Myocyte (in vitro differentiated cells): ENCODE results near the gene EBLN2. TPM values are rescaled to one million over a fixed set of nuclear protein-coding genes. Genes with fewer than 3 reads are reported as not detected.
"Not testable (repeated sequence)": the region's sequence is repeated elsewhere in the genome, so short reads cannot be mapped to it uniquely, and the experiment has no call there.

ENCODE experiments used
- DNase-seq: peaks from one replicate; pipeline ENCODE4 v3.0.0-alpha.2; 2012; ENCODE audit warnings: low read depth
- total RNA-seq: library from RNA; depleted of rRNA; stranded (reverse); fragments of >200 nt; gene quantifications from 2 replicates; pipeline ENCODE4 v1.2.3, GENCODE V29; 2014

The EBLN2 gene
- total RNA-seq, 1 donor from 2014 or later: 3.4 TPM

DNA sequence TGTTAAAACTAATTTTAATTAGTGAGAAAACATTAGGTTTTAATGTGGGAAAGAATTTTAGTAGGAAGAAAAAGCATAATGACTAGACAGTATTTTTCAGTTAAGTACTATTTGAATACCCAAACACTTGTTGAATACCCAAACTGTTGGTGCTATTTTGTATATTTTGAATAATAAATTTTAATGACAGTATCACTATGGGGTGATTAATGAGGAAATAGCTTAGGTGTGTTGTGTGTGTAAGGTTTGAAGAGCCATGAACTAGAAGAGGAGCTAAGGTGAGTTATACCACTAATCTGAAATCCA lies 4.7 kb upstream of the EBLN2 start:
- no peak for DNase-seq

DNA sequence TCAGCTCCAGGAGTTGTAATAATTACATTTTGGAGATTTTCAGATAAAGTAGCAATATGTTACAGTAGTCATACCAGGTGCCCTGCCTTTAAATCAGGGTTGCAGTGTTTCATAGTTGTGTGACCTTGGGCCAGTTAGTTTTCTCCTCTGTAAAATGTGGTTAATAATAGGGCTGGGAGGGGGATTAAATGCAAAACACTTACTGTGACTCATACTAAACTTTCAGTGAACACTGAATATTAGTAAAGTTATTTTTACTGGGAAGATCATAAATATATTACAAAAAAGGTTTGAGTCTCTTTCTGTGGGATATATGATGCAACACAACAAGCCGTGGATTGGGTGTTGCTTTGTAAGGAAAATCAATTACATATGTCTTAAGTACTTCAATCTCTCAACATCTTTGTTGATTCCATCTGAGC lies 1.1 kb upstream of the EBLN2 start:
- no peak for DNase-seq

DNA sequence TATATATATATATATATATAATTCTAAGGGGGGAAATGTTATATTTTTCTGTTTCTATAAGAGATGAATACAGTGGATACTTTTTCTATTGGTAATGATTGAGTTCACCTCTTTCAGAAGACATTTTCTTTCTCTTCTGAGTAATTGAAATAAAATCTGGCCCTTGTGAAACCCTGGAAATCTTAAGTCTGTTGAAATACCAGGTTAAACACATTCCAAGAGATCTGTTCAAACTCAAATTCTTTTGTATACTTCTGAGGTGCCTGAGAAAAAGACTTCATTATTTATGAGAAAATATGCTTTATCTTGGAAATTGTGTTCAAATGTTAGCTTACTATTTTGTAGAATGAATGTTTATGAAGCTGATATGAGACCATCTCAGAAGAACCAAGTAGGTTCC lies 4.8 kb downstream of the EBLN2 start:
- DNase-seq: not testable (repeated sequence)

DNA sequence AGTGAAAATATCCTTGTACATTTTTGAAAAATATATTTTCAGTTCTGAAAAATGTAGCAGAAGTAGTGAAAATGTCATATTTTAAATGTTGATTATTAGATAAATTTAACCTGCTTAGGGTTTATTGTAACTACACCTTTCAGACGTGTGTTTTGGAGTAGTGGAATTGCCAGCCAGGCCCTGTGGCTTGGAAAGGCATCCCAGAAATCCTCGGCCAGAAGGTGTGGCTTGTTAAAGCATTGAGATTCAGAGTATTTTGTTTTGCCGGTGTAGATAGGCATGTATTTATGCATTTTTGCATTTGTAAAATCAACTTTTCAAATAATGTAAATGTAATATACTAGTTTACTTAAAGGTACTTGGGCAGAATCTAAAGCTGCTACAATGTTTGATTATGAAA lies 7.0 kb downstream of the EBLN2 start:
- DNase-seq: peak; percentile 62

DNA sequence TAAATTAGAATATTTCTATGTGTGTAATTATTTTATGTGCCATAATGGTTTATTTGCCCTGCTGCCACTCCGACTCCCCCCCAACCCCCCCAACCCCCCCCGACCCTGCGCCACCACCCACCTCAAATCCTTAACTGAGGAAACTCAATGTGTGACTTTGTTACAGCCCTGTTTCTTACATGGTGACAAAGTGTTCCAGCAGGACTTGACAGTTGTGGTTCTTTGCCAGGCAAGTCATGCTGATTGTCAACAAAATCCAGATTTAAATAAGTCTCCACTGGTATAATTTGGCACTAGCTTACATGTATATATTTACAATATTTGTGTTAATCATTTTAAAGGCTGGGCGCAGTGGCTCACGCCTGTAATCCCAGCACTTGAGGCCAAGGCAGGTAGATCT lies 7.7 kb downstream of the EBLN2 start:
- no peak for DNase-seq

DNA sequence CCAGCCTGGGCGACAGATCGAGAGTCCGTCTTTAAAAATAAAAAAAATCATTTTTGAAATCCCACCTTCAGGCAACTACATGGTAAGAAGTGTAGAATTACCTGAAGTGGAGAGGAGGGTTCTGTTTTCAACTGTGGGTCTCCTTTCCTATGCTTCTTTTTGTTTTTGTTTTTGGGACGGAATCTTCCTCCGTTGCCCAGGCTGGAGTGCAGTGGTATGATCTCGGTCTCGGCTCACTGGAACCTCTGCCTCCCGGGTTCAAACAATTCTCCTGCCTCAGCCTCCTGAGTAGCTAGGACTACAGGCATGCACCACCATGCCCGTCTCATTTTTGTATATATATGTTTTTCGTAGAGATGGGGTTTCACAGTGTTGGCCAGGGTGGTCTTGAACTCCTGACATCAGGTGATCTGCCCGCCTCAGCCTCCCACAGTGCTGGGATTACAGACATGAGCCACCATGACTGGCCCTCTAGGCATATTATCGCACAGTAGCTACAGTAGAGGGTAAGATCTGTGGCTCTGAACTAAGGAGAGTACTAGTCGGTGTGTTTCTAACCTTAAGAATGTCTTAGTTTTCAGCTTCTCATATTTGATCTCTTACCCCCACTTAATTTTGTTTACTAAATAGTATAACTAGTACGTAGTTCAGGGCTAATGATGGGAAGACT lies 8.5 kb downstream of the EBLN2 start:
- no peak for DNase-seq

DNA sequence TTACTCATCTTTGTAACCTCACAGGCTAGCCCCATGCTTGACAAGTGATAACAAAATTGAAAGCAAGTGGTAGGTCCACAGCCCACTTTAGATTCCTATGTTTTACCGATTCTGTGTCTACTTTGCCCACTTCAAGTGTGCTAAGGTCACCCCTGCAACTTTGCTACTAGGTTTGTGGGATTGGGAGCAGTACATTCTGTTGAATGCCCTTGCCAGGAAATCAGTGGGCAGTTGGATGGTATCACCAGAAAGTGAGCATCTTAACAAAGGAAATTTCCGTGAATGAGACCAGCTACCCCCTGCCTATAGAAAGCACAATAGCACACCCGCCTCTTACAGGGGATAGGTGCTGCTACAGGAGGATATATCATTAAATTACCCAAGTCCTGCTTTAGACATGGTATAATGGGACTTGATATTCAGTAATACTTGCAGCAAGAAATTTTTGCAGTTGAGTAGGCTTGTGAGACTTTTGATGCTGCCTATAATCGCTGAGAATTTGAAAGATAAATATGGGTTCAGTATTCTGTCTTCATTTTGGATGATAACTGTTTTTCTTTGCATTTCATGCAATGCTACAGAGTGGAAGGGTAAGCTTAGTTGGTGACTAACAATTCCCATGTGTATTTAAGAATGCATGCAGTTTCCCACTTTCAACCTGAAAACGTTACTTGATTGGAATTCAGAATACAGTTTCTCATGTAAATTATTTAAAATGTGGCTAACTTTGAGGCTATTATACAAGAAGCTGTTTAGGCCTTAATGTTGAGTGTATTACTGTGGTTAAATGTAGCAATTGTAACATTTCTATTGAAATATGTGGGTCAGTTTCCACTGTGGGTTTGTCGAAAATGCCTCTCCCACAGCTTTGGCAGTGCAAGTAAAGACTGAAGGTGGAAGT lies 9.5 kb downstream of the EBLN2 start:
- DNase-seq: no peak

DNA sequence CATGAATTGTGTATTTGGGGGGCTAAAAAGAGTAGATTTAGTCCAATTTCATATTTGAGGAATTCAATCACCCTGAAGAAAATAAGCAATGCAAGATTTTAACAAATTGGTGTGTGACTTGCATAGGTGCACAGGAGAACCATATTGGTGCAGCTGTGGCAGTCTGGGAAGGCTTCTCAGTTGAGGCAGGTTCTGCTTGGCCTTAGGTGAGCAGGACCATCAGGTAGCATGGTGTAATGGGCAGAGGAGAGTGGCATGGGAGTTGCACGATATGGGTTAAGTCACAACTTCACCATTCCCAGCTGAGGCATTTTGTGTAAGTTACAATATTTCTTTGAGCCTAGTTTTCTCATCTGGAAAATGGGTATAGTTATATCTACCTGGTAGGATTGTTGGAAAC lies 10.5 kb downstream of the EBLN2 start:
- no peak for DNase-seq

DNA sequence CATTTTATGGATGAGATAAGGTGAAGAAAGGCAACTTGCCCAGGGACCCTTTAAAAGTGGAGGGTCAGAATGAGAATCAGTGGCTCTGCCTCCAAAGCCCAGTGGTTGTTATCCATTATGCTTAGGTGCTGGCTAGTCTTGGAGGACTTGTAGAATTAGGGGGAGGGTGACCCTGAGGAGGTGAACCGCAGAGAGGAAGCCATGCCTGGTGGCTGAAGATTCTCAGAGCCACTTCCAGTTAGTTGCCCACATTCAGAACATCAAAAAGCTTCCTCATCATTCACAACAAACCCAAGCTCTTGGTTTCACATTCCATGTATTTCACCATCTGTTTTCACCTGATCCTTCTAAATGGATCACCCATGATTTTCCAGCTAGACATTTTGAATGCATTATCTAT lies 11.2 kb downstream of the EBLN2 start:
- no peak for DNase-seq

DNA sequence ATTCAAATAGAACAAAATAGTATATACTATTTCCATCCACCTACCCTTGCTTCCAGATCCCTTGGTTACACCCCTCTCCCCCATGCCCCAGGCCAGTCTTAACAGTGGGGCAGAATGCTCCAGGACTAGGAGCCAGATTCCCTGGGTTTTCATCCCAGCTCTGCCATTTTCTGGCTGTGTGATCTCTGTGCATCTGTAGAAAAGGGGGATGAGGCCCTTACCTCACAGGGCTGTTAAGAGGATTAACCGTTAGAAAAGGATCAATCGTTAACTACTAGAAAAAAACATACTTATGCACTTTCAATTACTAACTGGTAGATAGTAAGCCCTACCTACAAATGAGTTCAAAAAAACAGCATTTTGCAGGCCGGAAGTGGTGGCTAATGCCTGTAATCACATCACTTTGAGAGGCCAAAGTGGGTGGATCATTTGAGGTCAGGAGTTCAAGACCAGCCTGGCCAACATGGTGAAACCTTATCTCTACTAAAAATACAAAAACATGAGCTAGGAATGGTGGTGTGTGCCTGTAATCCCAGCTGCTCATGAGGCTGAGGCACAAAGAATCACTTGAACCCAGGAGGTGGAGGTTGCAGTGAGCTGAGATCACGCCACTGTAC lies 11.7 kb downstream of the EBLN2 start:
- DNase-seq: no peak

DNA sequence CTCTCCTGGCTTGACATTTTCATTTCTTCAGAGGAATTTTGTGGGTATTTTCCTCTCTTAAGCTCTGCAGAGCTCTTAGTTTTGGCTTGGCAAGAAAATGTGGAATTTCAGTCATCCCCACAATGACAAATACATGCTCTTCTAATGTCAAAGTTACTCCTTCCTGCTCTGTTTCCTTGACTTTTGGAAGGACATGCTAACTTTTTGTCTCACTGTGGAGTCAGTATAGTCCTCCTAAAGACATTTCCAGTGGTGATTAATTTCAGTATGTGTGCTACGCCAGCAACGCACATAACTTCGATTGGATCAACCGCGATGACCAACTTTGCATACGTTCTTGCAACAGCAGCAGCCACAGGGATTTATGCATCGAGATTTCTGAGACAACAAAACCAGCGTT lies 13.3 kb downstream of the EBLN2 start:
- DNase-seq: no peak

DNA sequence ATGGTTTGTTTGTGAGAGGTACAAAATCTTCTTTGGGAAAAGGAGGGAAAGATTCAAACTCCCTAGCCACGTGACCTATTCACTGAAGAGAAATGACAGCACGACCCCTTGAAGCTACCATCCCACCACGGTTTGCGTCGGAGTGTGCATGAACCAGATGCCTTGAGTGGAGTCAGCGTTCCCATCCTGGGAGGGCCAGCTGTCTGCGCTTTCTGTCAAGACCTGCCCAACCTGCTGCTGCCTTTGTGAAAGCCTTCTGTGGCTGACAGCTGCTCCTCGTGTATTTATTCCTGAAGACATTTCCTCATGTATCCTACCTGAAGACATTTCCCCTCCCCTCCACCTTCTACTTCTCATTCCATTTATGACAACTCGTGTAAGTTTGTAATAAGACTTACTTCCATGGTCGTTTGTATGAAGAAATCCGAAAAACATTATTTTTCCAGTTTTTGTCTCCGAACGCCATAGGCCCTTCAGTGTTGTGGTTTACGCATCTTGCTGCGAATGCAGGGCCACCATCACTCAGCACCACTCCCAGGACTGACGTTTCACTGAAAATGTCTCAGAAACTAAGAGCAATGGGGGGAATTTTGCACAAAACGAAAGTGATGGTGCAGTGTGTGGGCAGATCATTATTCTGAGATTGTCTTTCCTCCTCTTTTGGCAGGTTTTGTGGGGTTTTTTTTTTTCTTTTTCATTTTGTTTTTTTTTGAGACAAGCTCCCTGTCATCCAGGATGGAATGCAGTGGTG lies 18.9 kb downstream of the EBLN2 start:
- no peak for DNase-seq

DNA sequence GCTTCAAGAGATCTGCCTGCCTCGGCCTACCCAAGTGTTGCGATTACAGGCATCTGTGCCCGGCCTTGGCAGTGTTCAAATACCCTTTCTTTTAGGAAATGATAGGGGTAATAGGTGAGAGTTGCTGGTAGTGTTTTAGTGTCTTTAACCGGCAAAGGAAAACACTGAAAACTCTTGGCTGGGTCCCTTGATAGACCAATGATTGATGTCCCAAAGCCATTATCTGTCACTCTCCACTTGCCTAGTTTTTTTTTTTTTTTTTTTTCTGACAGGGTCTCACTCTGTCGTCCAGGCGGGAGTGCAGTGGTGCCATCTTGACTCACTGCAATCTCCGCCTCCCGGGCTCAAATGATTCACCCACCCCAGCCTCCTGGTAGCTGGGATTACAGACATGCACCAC lies 19.7 kb downstream of the EBLN2 start:
- DNase-seq: no peak

DNA sequence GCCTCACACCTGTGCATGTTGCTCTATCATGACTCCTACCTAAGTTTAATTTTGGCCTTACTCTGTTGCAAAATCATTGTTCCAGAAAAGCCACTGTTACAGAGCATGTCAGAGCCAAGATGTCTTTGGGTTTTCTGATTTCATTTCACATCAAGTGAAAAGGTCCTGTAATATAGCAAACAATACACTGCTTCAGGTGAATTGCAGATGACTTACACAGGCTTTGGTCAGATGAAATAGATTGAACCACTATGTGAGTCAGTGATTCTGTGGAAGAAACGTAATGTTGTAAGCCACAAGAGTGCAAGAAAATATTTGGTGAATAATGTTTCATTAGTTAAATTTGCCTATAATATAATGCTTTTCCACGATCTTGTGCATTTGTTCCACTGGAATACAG lies 22.7 kb downstream of the EBLN2 start:
- no peak for DNase-seq

DNA sequence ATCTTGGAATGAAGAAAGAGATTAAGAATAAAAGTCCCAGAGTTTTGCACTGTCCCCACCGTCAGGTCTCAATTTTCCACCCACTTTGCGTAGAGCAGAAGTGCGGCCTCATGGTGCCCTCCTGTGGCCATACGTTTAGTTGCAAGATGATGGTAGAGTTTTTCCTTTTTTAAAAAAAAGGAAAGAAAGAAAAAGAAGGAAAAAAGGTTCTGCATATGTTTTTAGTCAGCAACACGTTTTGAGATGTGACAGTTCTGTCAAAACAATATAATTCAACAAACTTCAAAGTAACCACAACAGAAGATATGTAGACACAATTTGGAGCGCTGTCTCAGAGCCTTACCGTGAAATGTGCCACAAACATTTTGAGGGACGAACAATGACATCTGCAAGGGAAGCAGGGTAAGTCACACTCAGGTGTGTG lies 24.6 kb downstream of the EBLN2 start:
- DNase-seq: peak; percentile 52

DNA sequence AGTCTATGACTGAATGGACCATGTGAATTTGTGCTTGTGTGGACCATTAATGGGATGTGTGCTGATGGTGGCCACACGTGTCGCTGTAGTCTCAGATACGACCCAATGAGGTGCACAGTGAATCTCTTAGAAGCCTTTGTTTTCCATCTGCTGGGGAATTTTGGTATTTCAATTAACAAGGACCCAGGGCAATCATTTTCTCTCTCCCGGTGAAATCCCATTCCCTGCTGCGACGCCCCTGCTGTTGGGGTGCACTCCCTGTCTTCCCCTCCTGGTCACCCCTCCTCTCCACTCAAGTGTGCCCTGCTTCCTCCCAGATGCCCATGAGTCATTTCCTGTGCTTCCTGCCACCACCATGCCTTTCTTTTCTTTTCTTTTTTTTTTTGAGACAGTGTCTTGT lies 32.7 kb downstream of the EBLN2 start:
- no peak for DNase-seq

DNA sequence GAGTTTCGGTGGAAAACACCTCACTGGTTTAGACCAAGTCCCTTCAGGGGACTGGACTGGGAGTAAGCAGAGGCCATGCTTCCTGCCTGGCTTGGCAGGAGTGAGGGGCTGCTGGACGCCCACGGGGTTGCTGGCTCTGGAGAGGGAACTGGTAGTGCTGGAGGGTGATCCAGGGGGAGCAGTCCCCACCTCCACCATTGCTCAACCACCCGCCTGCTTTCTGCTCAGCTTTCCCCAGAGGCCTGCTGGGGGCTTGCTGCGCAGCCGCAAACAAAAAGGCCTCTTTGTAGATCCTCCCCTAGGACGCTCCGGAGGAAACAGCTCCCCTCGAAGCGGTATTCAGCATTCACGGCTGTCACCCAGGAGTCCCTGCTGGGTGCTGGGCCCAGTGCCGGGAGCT lies 33.5 kb downstream of the EBLN2 start:
- DNase-seq: no peak

DNA sequence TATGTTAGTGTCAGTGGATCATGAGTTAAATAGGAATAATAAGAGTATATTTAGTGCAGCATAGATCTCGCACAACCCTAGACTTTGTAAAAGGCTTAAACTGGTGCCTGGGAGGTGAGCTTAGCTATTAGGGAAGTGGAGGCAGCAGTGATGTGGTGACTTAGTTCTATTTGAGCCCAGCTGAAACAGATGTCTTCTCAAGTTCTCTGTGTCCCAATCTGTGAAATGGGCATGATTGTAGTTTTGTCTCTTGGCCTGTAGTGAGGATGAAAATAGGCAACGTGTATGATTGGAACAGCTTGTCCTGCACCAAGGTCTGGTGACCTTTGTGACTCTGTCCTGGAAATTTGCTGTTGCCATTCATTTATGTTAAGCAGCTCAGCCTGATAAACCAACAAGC lies 34.7 kb downstream of the EBLN2 start:
- DNase-seq: no peak

DNA sequence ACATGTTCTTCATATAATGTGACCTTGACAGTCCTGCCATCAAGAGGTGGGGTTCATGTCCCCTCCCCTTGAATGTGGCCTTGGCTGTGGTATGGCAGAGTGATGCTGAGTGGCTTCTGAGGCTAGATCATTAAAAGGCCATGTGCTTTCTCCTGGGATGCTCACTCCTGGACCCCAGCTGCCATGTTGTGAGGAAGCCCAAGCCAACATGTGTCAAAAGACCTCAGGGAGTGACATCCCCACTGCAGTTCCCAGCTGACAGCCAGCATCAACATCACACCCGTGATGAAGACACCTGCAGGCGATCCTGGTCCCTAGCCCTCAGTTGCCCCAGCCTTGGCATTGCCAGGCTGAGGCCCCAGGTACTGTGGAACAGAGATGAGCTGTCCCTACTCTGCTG lies 36.6 kb downstream of the EBLN2 start:
- DNase-seq: no peak

DNA sequence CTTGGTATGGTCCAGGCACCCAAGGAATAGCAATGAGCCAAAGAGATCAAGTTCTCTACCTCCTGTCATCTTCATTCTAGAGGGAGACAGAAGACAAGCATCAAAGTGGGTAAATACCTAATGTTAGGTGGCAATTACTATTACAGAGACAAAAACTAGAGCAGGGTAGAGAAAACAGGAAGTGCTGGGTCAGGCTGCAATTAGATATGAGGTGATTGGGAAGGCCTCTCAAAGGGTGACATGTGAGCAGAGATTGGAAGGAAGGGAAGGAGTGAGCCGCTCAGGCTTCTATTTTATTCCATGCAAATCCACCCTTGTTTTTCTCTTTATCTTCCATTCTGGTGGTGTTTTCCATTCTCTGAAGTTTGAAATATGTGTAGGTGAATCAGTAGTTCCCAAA lies 37.4 kb downstream of the EBLN2 start:
- no peak for DNase-seq

DNA sequence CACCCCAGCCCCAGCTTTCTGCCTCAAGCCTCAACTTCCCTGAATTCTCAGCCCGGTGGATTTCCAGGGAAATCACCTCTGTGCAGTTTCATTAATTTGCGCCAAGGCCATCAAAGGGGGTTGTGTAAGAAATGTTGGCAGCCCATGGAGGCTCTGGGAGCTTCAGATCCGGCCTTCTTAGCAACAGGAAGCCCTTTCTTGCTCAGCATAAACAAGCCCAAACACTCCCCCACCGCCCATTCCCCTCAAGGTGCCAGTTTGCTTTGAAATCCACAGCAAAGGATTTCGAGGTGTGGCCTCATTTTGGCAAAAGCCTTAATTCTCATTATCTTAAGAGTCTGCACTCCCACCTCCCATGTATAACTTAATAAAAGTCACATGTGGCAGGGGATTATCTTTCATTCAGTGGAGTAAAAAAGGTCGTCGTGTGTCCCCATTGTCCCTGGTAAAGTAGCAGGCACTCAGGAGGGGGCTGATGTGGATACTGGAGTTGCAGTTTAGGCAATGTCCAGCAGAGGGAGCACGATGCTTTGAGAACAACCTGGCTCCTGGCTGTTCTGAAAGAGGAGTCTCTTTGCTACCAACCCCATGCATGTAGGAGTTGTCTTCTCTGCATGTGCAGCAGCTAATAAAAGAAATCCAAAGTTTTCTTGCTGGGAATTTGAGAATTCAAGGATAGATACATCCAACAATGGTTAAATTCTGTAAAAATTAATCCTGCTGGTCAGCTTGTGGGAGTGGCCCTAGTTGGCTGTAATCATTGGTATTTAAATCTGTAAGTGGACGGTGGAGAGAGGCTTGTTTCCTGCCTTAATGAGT lies 39.5 kb downstream of the EBLN2 start:
- DNase-seq: peak; percentile 89
